GM23338 (cell line): Measurements from ENCODE around the gene FAM20C. TPM values are rescaled to one million over a fixed set of nuclear protein-coding genes. Genes with fewer than 3 reads are reported as not detected.

Source experiments
- ATAC-seq: fragments of 200-7000 bp; cut with Tn5 transposase; 3 replicates; pipeline ENCODE4 v1.9.1; 2020
- DNase-seq: peaks from one replicate; pipeline ENCODE4 v3.0.0-alpha.2; 2015; ENCODE audit warnings: low spot score
- H2AFZ ChIP-seq: fragments of 200-600 bp; sonication (generic); 2 replicates; pipeline ENCODE4 v1.8.0; 2016; ENCODE audit warnings: antibody characterized with exemption, mild to moderate bottlenecking, moderate library complexity
- H3F3A ChIP-seq: fragments of 200-600 bp; sonication (generic); replicated peaks from 2 replicates; pipeline ENCODE4 v1.8.0; 2017; ENCODE audit warnings: antibody characterized with exemption, mixed run types, low read depth
- H3K27ac ChIP-seq: fragments of 200-600 bp; sonication (generic); 2 replicates; pipeline ENCODE4 v1.6.1; 2016; ENCODE audit warnings: low read depth
- H3K27me3 ChIP-seq: fragments of 200-600 bp; sonication (generic); 2 replicates; pipeline ENCODE4 v1.8.0; 2016; ENCODE audit warnings: mild to moderate bottlenecking, mixed run types, moderate library complexity; ENCODE audit not compliant: insufficient read depth
- H3K36me3 ChIP-seq: fragments of 200-600 bp; sonication (generic); 2 replicates; pipeline ENCODE4 v1.8.0; 2016; ENCODE audit warnings: mild to moderate bottlenecking; ENCODE audit not compliant: insufficient read depth
- H3K4me1 ChIP-seq: fragments of 200-600 bp; sonication (generic); 2 replicates; pipeline ENCODE4 v1.8.0; 2016; ENCODE audit warnings: mild to moderate bottlenecking, moderate library complexity; ENCODE audit not compliant: insufficient read depth
- H3K4me2 ChIP-seq: fragments of 200-600 bp; sonication (generic); 2 replicates; pipeline ENCODE4 v1.7.1; 2017; ENCODE audit warnings: mixed run types
- H3K4me3 ChIP-seq: fragments of 200-600 bp; sonication (generic); 2 replicates; pipeline ENCODE4 v1.6.1; 2016; ENCODE audit warnings: mixed run types
- H3K79me2 ChIP-seq: fragments of 200-600 bp; sonication (generic); replicated peaks from 2 replicates; pipeline ENCODE4 v1.8.0; 2017; ENCODE audit warnings: mild to moderate bottlenecking; ENCODE audit not compliant: insufficient read depth
- H3K9me2 ChIP-seq: fragments of 200-600 bp; sonication (generic); 2 replicates; pipeline ENCODE4 v1.8.0; 2017; ENCODE audit not compliant: insufficient read depth
- H4K20me1 ChIP-seq: fragments of 200-600 bp; sonication (generic); replicated peaks from 2 replicates; pipeline ENCODE4 v1.8.0; 2017; ENCODE audit warnings: mild to moderate bottlenecking; ENCODE audit not compliant: insufficient read depth
- H3K27ac Mint-ChIP-seq: 2 replicates; pipeline ENCODE4 v1.8.0; 2020; ENCODE audit warnings: inconsistent platforms, mild to moderate bottlenecking, moderate library complexity, mixed read lengths
- H3K27me3 Mint-ChIP-seq: 3 replicates; pipeline ENCODE4 v1.8.0; 2022; ENCODE audit warnings: low read depth, mild to moderate bottlenecking, moderate library complexity, mixed read lengths, inconsistent platforms; ENCODE audit not compliant: insufficient read depth, poor library complexity
- H3K36me3 Mint-ChIP-seq: 3 replicates; pipeline ENCODE4 v1.8.0; 2021; ENCODE audit warnings: low read depth, mild to moderate bottlenecking, inconsistent platforms, moderate library complexity, mixed read lengths
- H3K4me1 Mint-ChIP-seq: 3 replicates; pipeline ENCODE4 v1.8.0; 2020; ENCODE audit warnings: mild to moderate bottlenecking, inconsistent platforms, mixed read lengths
- H3K4me3 Mint-ChIP-seq: 3 replicates; pipeline ENCODE4 v1.8.0; 2021; ENCODE audit warnings: moderate library complexity, mild to moderate bottlenecking, inconsistent platforms, mixed read lengths
- H3K9me3 Mint-ChIP-seq: 3 replicates; pipeline ENCODE4 v1.8.0; 2020; ENCODE audit warnings: moderate library complexity, mild to moderate bottlenecking, inconsistent platforms, mixed read lengths
- CREB1 ChIP-seq: fragments of 250-450 bp; sonication (Bioruptor Pico); IDR thresholded peaks from 2 replicates; pipeline ENCODE4 v1.5.0; 2020; ENCODE audit warnings: low read depth, mild to moderate bottlenecking, moderate library complexity
- EZH2 ChIP-seq: fragments of 200-600 bp; sonication (generic); IDR thresholded peaks from one replicate; pipeline ENCODE4 v1.8.0; 2017; ENCODE audit warnings: antibody characterized with exemption, mild to moderate bottlenecking, low read depth; ENCODE audit not compliant: unreplicated experiment
- EZH2phosphoT487 ChIP-seq: fragments of 200-600 bp; sonication (generic); IDR thresholded peaks from one replicate; pipeline ENCODE4 v1.8.1; 2018; ENCODE audit warnings: antibody characterized with exemption; ENCODE audit not compliant: unreplicated experiment
- JUNB ChIP-seq: IDR thresholded peaks from one replicate; pipeline ENCODE4 v1.6.1; 2016; ENCODE audit warnings: antibody characterized with exemption; ENCODE audit not compliant: unreplicated experiment
- NANOG ChIP-seq: IDR thresholded peaks from 2 replicates; pipeline ENCODE4 v1.6.1; 2016; ENCODE audit warnings: antibody characterized with exemption, borderline replicate concordance
- POLR2AphosphoS5 ChIP-seq: IDR thresholded peaks from 2 replicates; pipeline ENCODE4 v1.6.1; 2016; ENCODE audit warnings: antibody characterized with exemption, low read depth
- STAT1 ChIP-seq: IDR thresholded peaks from one replicate; pipeline ENCODE4 v1.6.1; 2016; ENCODE audit warnings: antibody characterized with exemption; ENCODE audit not compliant: unreplicated experiment
- ZNF114 ChIP-seq: fragments of 250-450 bp; sonication (Bioruptor Pico); IDR thresholded peaks from 2 replicates; pipeline ENCODE4 v1.5.0; 2020; ENCODE audit warnings: mild to moderate bottlenecking, moderate library complexity
- ZNF331 ChIP-seq: fragments of 250-450 bp; sonication (Bioruptor Pico); IDR thresholded peaks from 2 replicates; pipeline ENCODE4 v1.5.0; 2020; ENCODE audit warnings: low read depth, mild to moderate bottlenecking, moderate library complexity
- polyA plus RNA-seq: library from polyadenylated mRNA; unstranded; fragments of >200 nt; fragmentation: Nextera tagmentation; extraction: Ambion mirVana; gene quantifications from 2 replicates; pipeline ENCODE4 v1.2.1, GENCODE V29; 2016
- total RNA-seq: library from RNA; depleted of rRNA; stranded (reverse); fragments of >200 nt; shearing (Covaris generic); gene quantifications from 2 replicates; pipeline ENCODE4 v1.2.3, GENCODE V29; 2014
- TF ChIP-seq, protein P1 (sequence below): IDR thresholded peaks from 2 replicates; pipeline ENCODE4 v1.6.1; 2016; ENCODE audit warnings: antibody characterized with exemption
- TF ChIP-seq, protein P2 (sequence below): fragments of 250-450 bp; sonication (Bioruptor Pico); IDR thresholded peaks from 2 replicates; pipeline ENCODE4 v1.5.0; 2020; ENCODE audit warnings: mild to moderate bottlenecking, moderate library complexity
- TF ChIP-seq, protein P3 (sequence below), 2 experiments: fragments of 200-600 bp in 1 of 2; sonication (generic) in 1 of 2; conservative IDR thresholded peaks; 2 replicates each; pipeline versions ENCODE4 v1.5.1 to v1.6.1; 2016 to 2017; ENCODE audit warnings: antibody characterized with exemption in 2 of 2, low read depth in 2 of 2, mild to moderate bottlenecking in 2 of 2, moderate library complexity in 1 of 2
- TF ChIP-seq, protein P4 (sequence below): IDR thresholded peaks from one replicate; pipeline ENCODE4 v1.6.1; 2018; ENCODE audit warnings: antibody characterized with exemption; ENCODE audit not compliant: unreplicated experiment

The FAM20C gene
- total and polyA plus RNA-seq, 2 experiments from 2014 or later = 7.6 to 24.8 TPM

- no peaks in the 10 kb centered on the region for H3K9me2 ChIP-seq
- H3K4me3 ChIP-seq = peak overlapping the region; percentile 84
- H3K27me3 ChIP-seq = no peaks in the 10 kb centered on the region
- H3K27ac ChIP-seq = no peak overlapping the region
- Mint-ChIP-seq H3K36me3 (peaks cover 39% of the 10 kb centered on the region), H3K4me1 (peaks cover 63% of the 10 kb centered on the region), H3K27me3 (peaks cover 32% of the 10 kb centered on the region), H3K27ac (no peak overlapping the region), H3K9me3 (0 out of 3 replicates have a peak, but pooled peaks cover 3% of the 10 kb centered on the region), H3K4me3 (peak overlapping the region; percentile 87; the same call in 2 of the 3 replicates)
- H3K36me3 ChIP-seq = peaks cover 11% of the 10 kb centered on the region; the same call in 1 of the 2 replicates
- ATAC-seq (no peak), DNase-seq (no peak)
- 0 out of 2 replicates have a peak, but pooled peaks cover 4% of the 10 kb centered on the region for H4K20me1 ChIP-seq
- peak overlapping the region; percentile 96 for H3K4me2 ChIP-seq
- no peak overlapping the region for H2AFZ ChIP-seq
- no peak for TF ChIP-seq ZNF331
- TF ChIP-seq ZNF114 (CRISPR knock-in tag) = no peak
- TF ChIP-seq EZH2 = no peak
- no peak for TF ChIP-seq NANOG
- TF ChIP-seq, protein P1, sequence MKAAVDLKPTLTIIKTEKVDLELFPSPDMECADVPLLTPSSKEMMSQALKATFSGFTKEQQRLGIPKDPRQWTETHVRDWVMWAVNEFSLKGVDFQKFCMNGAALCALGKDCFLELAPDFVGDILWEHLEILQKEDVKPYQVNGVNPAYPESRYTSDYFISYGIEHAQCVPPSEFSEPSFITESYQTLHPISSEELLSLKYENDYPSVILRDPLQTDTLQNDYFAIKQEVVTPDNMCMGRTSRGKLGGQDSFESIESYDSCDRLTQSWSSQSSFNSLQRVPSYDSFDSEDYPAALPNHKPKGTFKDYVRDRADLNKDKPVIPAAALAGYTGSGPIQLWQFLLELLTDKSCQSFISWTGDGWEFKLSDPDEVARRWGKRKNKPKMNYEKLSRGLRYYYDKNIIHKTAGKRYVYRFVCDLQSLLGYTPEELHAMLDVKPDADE = no peak
- no peak for TF ChIP-seq CREB1
- TF ChIP-seq POLR2AphosphoS5 = no peak
- no peak for TF ChIP-seq JUNB
- TF ChIP-seq, protein P2, sequence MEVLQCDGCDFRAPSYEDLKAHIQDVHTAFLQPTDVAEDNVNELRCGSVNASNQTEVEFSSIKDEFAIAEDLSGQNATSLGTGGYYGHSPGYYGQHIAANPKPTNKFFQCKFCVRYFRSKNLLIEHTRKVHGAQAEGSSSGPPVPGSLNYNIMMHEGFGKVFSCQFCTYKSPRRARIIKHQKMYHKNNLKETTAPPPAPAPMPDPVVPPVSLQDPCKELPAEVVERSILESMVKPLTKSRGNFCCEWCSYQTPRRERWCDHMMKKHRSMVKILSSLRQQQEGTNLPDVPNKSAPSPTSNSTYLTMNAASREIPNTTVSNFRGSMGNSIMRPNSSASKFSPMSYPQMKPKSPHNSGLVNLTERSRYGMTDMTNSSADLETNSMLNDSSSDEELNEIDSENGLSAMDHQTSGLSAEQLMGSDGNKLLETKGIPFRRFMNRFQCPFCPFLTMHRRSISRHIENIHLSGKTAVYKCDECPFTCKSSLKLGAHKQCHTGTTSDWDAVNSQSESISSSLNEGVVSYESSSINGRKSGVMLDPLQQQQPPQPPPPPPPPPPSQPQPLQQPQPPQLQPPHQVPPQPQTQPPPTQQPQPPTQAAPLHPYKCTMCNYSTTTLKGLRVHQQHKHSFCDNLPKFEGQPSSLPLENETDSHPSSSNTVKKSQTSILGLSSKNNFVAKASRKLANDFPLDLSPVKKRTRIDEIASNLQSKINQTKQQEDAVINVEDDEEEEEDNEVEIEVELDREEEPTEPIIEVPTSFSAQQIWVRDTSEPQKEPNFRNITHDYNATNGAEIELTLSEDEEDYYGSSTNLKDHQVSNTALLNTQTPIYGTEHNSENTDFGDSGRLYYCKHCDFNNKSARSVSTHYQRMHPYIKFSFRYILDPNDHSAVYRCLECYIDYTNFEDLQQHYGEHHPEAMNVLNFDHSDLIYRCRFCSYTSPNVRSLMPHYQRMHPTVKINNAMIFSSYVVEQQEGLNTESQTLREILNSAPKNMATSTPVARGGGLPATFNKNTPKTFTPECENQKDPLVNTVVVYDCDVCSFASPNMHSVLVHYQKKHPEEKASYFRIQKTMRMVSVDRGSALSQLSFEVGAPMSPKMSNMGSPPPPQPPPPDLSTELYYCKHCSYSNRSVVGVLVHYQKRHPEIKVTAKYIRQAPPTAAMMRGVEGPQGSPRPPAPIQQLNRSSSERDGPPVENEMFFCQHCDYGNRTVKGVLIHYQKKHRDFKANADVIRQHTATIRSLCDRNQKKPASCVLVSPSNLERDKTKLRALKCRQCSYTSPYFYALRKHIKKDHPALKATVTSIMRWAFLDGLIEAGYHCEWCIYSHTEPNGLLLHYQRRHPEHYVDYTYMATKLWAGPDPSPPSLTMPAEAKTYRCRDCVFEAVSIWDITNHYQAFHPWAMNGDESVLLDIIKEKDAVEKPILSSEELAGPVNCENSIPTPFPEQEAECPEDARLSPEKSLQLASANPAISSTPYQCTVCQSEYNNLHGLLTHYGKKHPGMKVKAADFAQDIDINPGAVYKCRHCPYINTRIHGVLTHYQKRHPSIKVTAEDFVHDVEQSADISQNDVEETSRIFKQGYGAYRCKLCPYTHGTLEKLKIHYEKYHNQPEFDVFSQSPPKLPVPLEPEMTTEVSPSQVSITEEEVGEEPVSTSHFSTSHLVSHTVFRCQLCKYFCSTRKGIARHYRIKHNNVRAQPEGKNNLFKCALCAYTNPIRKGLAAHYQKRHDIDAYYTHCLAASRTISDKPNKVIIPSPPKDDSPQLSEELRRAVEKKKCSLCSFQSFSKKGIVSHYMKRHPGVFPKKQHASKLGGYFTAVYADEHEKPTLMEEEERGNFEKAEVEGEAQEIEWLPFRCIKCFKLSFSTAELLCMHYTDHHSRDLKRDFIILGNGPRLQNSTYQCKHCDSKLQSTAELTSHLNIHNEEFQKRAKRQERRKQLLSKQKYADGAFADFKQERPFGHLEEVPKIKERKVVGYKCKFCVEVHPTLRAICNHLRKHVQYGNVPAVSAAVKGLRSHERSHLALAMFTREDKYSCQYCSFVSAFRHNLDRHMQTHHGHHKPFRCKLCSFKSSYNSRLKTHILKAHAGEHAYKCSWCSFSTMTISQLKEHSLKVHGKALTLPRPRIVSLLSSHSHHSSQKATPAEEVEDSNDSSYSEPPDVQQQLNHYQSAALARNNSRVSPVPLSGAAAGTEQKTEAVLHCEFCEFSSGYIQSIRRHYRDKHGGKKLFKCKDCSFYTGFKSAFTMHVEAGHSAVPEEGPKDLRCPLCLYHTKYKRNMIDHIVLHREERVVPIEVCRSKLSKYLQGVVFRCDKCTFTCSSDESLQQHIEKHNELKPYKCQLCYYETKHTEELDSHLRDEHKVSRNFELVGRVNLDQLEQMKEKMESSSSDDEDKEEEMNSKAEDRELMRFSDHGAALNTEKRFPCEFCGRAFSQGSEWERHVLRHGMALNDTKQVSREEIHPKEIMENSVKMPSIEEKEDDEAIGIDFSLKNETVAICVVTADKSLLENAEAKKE (CRISPR knock-in tag) = no peak
- TF ChIP-seq STAT1 = no peak
- TF ChIP-seq, protein P3, sequence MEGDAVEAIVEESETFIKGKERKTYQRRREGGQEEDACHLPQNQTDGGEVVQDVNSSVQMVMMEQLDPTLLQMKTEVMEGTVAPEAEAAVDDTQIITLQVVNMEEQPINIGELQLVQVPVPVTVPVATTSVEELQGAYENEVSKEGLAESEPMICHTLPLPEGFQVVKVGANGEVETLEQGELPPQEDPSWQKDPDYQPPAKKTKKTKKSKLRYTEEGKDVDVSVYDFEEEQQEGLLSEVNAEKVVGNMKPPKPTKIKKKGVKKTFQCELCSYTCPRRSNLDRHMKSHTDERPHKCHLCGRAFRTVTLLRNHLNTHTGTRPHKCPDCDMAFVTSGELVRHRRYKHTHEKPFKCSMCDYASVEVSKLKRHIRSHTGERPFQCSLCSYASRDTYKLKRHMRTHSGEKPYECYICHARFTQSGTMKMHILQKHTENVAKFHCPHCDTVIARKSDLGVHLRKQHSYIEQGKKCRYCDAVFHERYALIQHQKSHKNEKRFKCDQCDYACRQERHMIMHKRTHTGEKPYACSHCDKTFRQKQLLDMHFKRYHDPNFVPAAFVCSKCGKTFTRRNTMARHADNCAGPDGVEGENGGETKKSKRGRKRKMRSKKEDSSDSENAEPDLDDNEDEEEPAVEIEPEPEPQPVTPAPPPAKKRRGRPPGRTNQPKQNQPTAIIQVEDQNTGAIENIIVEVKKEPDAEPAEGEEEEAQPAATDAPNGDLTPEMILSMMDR (conservative IDR thresholded peaks at IDR 0.05; ENCODE audit: low read depth in 2 of 2) = no peak
- no peak for TF ChIP-seq EZH2phosphoT487
- TF ChIP-seq, protein P4, sequence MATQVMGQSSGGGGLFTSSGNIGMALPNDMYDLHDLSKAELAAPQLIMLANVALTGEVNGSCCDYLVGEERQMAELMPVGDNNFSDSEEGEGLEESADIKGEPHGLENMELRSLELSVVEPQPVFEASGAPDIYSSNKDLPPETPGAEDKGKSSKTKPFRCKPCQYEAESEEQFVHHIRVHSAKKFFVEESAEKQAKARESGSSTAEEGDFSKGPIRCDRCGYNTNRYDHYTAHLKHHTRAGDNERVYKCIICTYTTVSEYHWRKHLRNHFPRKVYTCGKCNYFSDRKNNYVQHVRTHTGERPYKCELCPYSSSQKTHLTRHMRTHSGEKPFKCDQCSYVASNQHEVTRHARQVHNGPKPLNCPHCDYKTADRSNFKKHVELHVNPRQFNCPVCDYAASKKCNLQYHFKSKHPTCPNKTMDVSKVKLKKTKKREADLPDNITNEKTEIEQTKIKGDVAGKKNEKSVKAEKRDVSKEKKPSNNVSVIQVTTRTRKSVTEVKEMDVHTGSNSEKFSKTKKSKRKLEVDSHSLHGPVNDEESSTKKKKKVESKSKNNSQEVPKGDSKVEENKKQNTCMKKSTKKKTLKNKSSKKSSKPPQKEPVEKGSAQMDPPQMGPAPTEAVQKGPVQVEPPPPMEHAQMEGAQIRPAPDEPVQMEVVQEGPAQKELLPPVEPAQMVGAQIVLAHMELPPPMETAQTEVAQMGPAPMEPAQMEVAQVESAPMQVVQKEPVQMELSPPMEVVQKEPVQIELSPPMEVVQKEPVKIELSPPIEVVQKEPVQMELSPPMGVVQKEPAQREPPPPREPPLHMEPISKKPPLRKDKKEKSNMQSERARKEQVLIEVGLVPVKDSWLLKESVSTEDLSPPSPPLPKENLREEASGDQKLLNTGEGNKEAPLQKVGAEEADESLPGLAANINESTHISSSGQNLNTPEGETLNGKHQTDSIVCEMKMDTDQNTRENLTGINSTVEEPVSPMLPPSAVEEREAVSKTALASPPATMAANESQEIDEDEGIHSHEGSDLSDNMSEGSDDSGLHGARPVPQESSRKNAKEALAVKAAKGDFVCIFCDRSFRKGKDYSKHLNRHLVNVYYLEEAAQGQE = no peak
- peaks cover 22% of the 10 kb centered on the region for H3K4me1 ChIP-seq
- H3K79me2 ChIP-seq = peaks cover 33% of the 10 kb centered on the region
- H3F3A ChIP-seq = peaks cover 10% of the 10 kb centered on the region; the same call in 1 of the 2 replicates
Observed at GRCh38 chr7:192701-193480, 520 bp downstream of the FAM20C start.
